Vagina (tissue), 2 donors: Measurements from ENCODE around the gene LILRB3.

Experiments used
- POLR2A ChIP-seq, 2 donors: fragments of 450-650 bp; IDR thresholded peaks; one replicate each; pipeline ENCODE4 v1.6.1; 2017; ENCODE audit warnings: antibody characterized with exemption in 2 of 2, mild to moderate bottlenecking in 2 of 2, moderate library complexity in 2 of 2
- TF ChIP-seq, protein P1 (sequence below), 3 experiments: fragments of 450-650 bp in 2 of 3; fragments of 200-600 bp in 1 of 3; sonication (generic) in 1 of 3; IDR thresholded peaks; one replicate each; pipeline ENCODE4 v1.5.1; 2017 to 2019; ENCODE audit warnings: antibody characterized with exemption in 3 of 3, mild to moderate bottlenecking in 2 of 3, moderate library complexity in 2 of 3

DNA sequence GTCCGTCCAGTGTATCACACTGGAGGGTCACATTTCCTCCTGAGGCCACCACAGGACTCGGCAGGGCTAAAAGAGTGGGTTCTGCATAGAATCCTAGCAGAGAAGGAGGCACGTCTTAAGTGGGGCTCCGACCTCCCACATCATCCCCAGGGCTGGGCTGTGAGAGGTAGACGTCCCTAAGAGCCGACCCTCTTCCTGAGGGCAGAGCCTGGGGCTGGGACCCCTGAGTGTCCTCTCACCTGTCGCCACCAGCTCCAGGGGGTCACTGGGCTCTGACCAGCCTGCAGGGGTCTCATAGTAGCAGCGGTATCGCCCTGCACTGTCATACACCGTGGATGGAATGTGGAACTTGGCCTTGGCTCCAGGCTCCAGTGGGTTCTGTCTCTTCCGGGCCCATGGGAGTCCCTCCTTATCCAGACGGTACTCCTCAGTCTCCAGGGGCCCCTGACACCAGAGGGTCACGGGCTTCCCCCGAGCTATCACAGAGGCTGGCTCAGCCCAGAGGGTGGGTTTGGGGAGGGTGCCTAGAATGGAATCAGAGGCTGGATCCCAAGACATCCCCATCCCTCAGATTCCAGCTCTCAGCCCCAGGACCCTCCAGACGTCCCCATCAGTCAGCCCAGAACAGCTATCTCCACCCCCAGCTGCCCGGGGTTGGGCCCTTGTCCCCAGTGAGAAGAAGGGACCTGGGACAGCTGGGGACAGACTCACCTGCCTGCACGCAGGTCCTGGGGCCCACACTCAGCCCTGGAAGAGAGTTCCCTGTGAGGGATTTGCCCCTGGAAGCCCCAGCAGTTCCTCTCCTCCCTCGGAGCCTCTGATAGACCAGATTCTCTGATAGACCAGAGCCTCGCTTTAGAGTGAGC is 33.7 kb upstream of the LILRB3 start:
- TF ChIP-seq, protein P1, sequence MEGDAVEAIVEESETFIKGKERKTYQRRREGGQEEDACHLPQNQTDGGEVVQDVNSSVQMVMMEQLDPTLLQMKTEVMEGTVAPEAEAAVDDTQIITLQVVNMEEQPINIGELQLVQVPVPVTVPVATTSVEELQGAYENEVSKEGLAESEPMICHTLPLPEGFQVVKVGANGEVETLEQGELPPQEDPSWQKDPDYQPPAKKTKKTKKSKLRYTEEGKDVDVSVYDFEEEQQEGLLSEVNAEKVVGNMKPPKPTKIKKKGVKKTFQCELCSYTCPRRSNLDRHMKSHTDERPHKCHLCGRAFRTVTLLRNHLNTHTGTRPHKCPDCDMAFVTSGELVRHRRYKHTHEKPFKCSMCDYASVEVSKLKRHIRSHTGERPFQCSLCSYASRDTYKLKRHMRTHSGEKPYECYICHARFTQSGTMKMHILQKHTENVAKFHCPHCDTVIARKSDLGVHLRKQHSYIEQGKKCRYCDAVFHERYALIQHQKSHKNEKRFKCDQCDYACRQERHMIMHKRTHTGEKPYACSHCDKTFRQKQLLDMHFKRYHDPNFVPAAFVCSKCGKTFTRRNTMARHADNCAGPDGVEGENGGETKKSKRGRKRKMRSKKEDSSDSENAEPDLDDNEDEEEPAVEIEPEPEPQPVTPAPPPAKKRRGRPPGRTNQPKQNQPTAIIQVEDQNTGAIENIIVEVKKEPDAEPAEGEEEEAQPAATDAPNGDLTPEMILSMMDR (IDR thresholded peaks at IDR 0.05): no peak
- TF ChIP-seq POLR2A (IDR thresholded peaks at IDR 0.05): no peak
